ENCODE data around the gene MED26. TPM values are rescaled to one million over a fixed set of nuclear protein-coding genes. Genes with fewer than 3 reads are reported as not detected.

MED26 gene
- total RNA-seq, 1 experiment from 2014 or later, result 11.4 TPM

GRCh38 chr19:16531380-16531669, 96.7 kb downstream of the MED26 start:
- H3K56ac ChIP-seq (ENCODE audit: insufficient read length, low read depth, low read length), result no peak overlapping the region
- no peak overlapping the region for H3K9ac ChIP-seq (ENCODE audit: extremely low read depth, insufficient read length, low read length)
- no peaks in the 10 kb centered on the region for H3K79me2 ChIP-seq (ENCODE audit: insufficient read depth, low read length)
- no peaks in the 10 kb centered on the region for H3K27me3 ChIP-seq (ENCODE audit: insufficient read depth, low read length)
- no CpG with 5 or more reads among the region's 12 CpGs for WGBS (ENCODE audit: extremely low coverage, insufficient read length, low lambda C conversion rate)
- peak overlapping the region in 1 of 2 experiments; percentile 9; a peak in 1 of 5 replicates for H3K4me3 Mint-ChIP-seq
- peaks cover 62 to 94% (median 87%) of the 10 kb centered on the region in 3 experiments for H3K36me3 Mint-ChIP-seq (ENCODE audit: insufficient read depth in 1 of 3, low read depth in 3 of 3)
- no peak overlapping the region for H3K18ac ChIP-seq (ENCODE audit: insufficient read length, low read depth, low read length)
- no peak overlapping the region for H2BK20ac ChIP-seq (ENCODE audit: low read depth, low read length, poor library complexity, severe bottlenecking)
- H2BK12ac ChIP-seq (ENCODE audit: insufficient read length, low read depth, low read length), result no peak overlapping the region
- no peak overlapping the region for H4K8ac ChIP-seq (replicated peaks; ENCODE audit: insufficient read length, low read depth, low read length)
- H3K23me2 ChIP-seq (ENCODE audit: insufficient read length, low read depth, low read length, poor library complexity, severe bottlenecking), result no peaks in the 10 kb centered on the region
- H3K27ac ChIP-seq (ENCODE audit: insufficient read length, low read depth, low read length), result no peak overlapping the region
- no peak for TF ChIP-seq CTCF (conservative IDR thresholded peaks at IDR 0.05)
- no peaks in the 10 kb centered on the region for H4K20me1 ChIP-seq (ENCODE audit: control insufficient read depth, insufficient read depth, insufficient read length)
- H3K4ac ChIP-seq (ENCODE audit: low read depth, low read length), result no peak overlapping the region
- H3K14ac ChIP-seq (ENCODE audit: insufficient read depth, low read length), result no peak overlapping the region
- no peak overlapping the region for H3T11ph ChIP-seq (ENCODE audit: low read length)
- H3K4me2 ChIP-seq (ENCODE audit: insufficient read depth, insufficient read length, low read length), result no peak overlapping the region
- H3K27ac Mint-ChIP-seq, result peak overlapping the region in 1 of 3 experiments; percentile 74; a peak in 1 of 7 replicates
- no peaks in the 10 kb centered on the region for H3K27me3 Mint-ChIP-seq (ENCODE audit: low read depth)
- H3K4me1 ChIP-seq (ENCODE audit: insufficient read depth, low read length), result no peaks in the 10 kb centered on the region
- DNase-seq, result no peak
- H4K5ac ChIP-seq (ENCODE audit: insufficient read length, low read depth, low read length), result no peak overlapping the region
- no peaks in the 10 kb centered on the region for H3K4me1 Mint-ChIP-seq
- no peak overlapping the region for H2BK15ac ChIP-seq (ENCODE audit: low read depth, low read length)
- no peak overlapping the region for H2AFZ ChIP-seq (ENCODE audit: low read length)
- H3K9me3 ChIP-seq (ENCODE audit: control insufficient read depth, low read depth, low read length), result no peaks in the 10 kb centered on the region
- no peak overlapping the region for H3K23ac ChIP-seq (ENCODE audit: insufficient read length, low read depth, low read length)
- no peak overlapping the region for H2BK120ac ChIP-seq (ENCODE audit: low read depth, low read length, poor library complexity, severe bottlenecking)
- H2AK5ac ChIP-seq (ENCODE audit: insufficient read length, low read length), result no peak overlapping the region
- peaks cover 3% of the 10 kb centered on the region for H3K79me1 ChIP-seq (ENCODE audit: insufficient read depth, low read depth, low read length, poor library complexity, severe bottlenecking)
- no peaks in the 10 kb centered on the region for H3K9me3 Mint-ChIP-seq
- H4K91ac ChIP-seq (ENCODE audit: insufficient read length, low read depth, low read length), result no peak overlapping the region
- no peak overlapping the region for H2BK5ac ChIP-seq (ENCODE audit: insufficient read length, low read length)
